Measurements from ENCODE around the gene SOX9.

DNA sequence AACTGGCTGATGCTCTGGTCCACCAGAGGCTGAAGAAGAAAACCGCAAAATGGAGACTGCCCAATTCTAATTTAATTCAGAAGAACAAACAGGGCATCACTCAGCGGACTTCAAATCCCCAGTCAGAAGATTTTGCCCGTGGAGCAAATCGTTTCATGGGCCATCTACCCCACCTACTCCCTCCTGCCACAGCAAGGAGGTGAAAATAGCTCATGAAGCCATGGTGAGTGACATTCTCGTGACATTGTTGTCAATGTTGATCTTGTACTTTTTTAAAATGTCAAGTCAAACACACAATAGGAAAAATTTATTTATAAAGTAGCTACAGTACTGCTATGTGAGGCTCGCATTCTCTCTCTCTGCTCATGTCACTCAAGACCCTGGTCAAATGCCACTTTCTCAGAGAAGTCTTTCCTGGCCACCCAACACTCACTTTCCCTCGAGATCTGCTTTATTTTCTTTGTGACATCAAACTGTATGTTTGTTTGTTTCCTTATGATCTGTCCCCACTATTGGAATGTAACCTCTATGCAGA is 31.3 kb upstream of the SOX9 start:
- TF ChIP-seq, protein P1, sequence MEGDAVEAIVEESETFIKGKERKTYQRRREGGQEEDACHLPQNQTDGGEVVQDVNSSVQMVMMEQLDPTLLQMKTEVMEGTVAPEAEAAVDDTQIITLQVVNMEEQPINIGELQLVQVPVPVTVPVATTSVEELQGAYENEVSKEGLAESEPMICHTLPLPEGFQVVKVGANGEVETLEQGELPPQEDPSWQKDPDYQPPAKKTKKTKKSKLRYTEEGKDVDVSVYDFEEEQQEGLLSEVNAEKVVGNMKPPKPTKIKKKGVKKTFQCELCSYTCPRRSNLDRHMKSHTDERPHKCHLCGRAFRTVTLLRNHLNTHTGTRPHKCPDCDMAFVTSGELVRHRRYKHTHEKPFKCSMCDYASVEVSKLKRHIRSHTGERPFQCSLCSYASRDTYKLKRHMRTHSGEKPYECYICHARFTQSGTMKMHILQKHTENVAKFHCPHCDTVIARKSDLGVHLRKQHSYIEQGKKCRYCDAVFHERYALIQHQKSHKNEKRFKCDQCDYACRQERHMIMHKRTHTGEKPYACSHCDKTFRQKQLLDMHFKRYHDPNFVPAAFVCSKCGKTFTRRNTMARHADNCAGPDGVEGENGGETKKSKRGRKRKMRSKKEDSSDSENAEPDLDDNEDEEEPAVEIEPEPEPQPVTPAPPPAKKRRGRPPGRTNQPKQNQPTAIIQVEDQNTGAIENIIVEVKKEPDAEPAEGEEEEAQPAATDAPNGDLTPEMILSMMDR (IDR thresholded peaks at IDR 0.05): no peak
- no peak for TF ChIP-seq POLR2A (IDR thresholded peaks at IDR 0.05)

Measured in breast epithelium (tissue), 3 donors.